ENCODE results near the gene SIGLEC5.

The SIGLEC5 gene

GRCh38 chr19:51566489-51567100 is 63.6 kb downstream of the SIGLEC5 start:
- Histone ChIP-seq H3K27ac (ENCODE audit: low read depth, low read length) (no peak overlapping the region), H3K4me1 (ENCODE audit: control insufficient read depth, insufficient read depth, low read length) (no peaks in the 10 kb centered on the region), H3K27me3 (ENCODE audit: control insufficient read depth, insufficient read depth, low read length) (no peaks in the 10 kb centered on the region; the same call in 1 of the 2 replicates), H3K9ac (ENCODE audit: low read depth, low read length) (no peak overlapping the region), H3K36me3 (ENCODE audit: control insufficient read depth, insufficient read depth, low read length) (no peaks in the 10 kb centered on the region), H3K9me3 (ENCODE audit: control insufficient read depth, insufficient read depth, low read length) (no peaks in the 10 kb centered on the region; the same call in none of the 2 replicates), H3K4me3 (ENCODE audit: low read depth, low read length) (no peak overlapping the region)

DNA sequence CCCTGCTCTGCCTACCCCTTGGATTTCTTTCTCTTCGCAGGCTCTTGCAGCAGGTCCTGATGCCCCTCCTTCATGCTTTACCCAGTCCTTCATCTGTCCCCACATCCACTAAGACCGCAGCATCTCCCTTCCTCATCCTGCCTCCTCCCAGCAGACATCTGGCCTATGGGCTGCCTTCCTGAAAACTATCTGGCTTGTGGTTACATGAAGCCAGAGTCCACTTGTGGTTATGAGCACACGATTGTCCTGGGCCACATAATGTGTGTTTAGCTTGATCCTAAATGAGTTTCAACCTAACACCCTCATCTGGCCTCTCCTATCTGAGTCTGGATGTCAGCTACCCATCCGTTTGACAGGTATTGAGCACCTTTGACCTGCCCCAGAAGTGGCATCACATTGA is 64.6 kb downstream of the SIGLEC5 start:
- no peak overlapping the region for H3K9ac ChIP-seq (ENCODE audit: low read depth, low read length)
- no peaks in the 10 kb centered on the region; the same call in none of the 2 replicates for H3K9me3 ChIP-seq (ENCODE audit: control insufficient read depth, insufficient read depth, low read length)
- H3K4me1 ChIP-seq (ENCODE audit: control insufficient read depth, insufficient read depth, low read length), result no peaks in the 10 kb centered on the region
- no peak overlapping the region for H3K27ac ChIP-seq (ENCODE audit: low read depth, low read length)
- H3K4me3 ChIP-seq (ENCODE audit: low read depth, low read length), result no peak overlapping the region
- H3K36me3 ChIP-seq (ENCODE audit: control insufficient read depth, insufficient read depth, low read length), result no peaks in the 10 kb centered on the region
- no peaks in the 10 kb centered on the region; the same call in 1 of the 2 replicates for H3K27me3 ChIP-seq (ENCODE audit: control insufficient read depth, insufficient read depth, low read length)

GRCh38 chr19:51564791-51565190 is 65.4 kb downstream of the SIGLEC5 start:
- Histone ChIP-seq H3K9me3 (ENCODE audit: control insufficient read depth, insufficient read depth, low read length) (no peaks in the 10 kb centered on the region; the same call in none of the 2 replicates), H3K4me3 (ENCODE audit: low read depth, low read length) (no peak overlapping the region), H3K27me3 (ENCODE audit: control insufficient read depth, insufficient read depth, low read length) (no peaks in the 10 kb centered on the region; the same call in 1 of the 2 replicates), H3K36me3 (ENCODE audit: control insufficient read depth, insufficient read depth, low read length) (no peaks in the 10 kb centered on the region), H3K27ac (ENCODE audit: low read depth, low read length) (no peak overlapping the region), H3K4me1 (ENCODE audit: control insufficient read depth, insufficient read depth, low read length) (no peaks in the 10 kb centered on the region), H3K9ac (ENCODE audit: low read depth, low read length) (no peak overlapping the region)

Measured in HUES48 (cell line).